ENCODE measurements around the gene LRRK2.

- TF ChIP-seq FOXA1 (IDR thresholded peaks at IDR 0.05) = no peak
- no peak for TF ChIP-seq ZNF384 (IDR thresholded peaks at IDR 0.05)
Observed at GRCh38 chr12:40225337-40225983, 663 bp downstream of the LRRK2 start.

All from HEK293T (cell line).